HL-60/S4 (cell line): ENCODE data around the gene ADAMTS18.
"Not testable (repeated sequence)": the region's sequence is repeated elsewhere in the genome, so short reads cannot be mapped to it uniquely, and the experiment has no call there.

Experiments
- in situ Hi-C: fragments of 300-500 bp; cut with MboI; formaldehyde crosslinking; loops from 2 replicates; pipeline ENCODE4 v1.14.3; 2022; ENCODE audit warnings: low sequenced_read_pairs

ADAMTS18 gene

DNA sequence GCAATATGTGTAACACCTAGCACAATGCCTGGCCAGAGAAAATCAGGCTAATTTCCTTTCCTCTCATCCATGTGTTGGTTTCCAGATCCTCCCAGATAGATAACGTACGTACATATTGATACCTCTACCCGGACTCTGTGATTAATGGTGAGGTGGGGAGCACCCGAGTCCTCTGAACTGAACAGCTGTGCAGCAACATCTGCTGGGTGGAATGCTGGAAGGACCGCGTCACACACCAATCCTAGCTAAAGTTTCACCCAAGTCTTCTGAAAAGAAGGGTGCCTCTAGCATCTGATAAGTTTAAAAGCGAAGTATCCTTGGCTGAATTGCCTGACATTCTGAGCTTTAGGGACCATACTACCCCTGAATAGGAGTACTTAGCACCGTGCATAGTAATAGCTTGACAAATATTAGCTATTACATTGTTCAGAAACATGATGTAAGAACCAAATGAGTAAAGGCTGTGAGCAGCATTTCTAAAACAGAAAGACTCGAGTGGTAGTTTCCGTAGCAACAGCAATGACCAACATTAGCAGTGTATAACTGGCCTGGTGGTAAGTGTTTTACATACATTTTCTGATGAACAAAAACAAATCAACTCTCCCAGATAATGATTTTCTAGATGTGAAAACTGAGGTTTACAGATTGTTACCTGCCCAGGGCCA is 144.3 kb downstream of the ADAMTS18 start:
- in situ Hi-C loops: no loop called here

DNA sequence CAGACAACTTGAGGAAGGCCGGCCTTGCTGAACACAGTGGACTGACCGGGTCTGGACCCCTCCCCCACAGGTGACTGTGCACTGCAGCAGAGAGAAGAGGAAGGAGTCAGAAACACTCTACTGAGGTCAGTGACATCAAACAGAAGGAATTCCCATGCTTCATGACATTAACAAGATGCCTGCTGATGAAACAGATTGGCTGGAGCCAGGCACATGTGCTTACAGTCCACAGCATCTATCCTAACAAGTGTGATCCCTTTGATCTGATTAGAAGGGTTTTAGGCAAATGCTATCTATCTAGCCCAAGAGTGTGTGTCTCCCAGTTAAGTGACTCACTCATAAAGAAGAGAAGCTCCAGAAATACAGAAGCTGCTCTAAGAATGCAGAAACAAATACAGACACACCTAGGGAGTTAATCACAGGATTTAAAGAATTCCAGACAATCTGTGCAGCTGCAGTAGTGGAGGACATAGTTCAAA is 145.5 kb downstream of the ADAMTS18 start:
- in situ Hi-C loops: no loop called here

DNA sequence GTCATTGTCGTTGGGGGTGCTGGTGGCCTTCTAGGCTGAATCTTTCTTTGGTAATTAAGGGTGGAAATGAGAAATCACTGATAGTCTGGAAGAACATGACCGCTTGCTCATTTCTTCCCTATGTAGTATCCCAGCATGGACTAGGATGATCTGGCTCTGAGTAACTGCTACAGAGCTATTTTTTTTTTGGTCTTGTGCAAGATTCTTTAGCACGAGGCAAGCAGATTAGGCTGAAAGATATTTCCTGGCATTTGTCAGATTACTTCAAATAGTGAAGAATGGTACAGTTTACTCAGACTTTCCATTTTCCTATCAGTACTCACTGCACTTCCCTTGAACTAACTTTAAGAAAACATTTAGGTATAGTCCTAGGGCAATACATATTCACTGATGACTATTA is 146.6 kb downstream of the ADAMTS18 start:
- in situ Hi-C loops: no loop called here

DNA sequence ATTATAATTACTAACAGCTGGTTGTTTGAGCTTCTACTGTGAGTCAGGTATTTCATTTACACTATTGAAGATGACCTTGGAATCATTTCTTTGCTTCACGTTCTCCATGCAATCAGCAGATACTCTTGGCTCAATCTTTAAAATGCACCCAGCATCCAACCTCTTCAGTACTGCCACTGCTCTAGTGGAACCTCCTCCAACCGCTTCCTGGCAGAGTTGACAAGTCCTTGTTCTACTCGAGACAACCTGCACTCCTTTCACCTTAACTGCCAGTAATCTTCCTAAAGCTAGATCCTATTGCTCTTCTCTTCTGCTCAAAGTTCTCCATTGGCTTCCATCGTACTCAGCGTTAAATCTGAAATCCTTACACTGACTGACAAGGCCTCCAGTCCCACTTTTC is 149.2 kb downstream of the ADAMTS18 start:
- in situ Hi-C loops: no loop called here

DNA sequence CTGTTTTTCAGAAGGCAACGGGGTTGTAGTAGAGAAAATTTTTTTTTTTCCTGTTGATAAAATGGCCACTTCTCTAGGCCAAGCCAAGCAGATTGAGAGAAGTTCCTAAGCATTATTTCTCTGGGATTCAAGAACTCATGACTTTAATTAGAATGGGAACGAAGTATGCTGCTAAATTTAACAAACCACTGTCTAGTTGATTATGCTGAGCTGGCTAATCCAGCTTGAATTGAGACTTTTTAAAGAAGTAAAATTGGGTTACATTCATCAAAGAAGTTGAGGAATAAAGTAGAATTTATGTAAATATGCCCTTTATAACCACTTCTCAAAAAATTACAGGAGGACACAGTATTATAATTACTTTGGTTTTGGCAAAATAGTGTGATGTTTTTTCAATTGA is 152.5 kb downstream of the ADAMTS18 start:
- in situ Hi-C loops: no loop called here

DNA sequence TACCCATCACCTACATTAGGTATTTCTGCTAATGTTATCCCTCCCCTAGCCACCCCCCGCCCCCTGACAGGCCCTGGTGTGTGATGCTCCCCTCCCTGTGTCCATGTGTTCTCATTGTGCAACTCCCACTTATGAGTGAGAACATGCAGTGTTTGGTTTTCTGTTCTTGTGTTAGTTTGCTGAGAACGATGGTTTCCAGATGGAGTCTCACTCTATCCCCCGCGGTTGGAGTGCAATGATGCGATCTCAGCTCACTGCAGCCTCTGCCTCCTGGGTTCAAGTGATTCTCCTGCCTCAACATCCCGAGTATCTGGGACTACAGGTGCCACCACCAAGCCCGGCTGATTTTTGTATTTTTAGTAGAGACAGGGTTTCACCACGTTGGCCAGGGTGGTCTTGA is 155.5 kb downstream of the ADAMTS18 start:
- in situ Hi-C loops: not testable (repeated sequence)

DNA sequence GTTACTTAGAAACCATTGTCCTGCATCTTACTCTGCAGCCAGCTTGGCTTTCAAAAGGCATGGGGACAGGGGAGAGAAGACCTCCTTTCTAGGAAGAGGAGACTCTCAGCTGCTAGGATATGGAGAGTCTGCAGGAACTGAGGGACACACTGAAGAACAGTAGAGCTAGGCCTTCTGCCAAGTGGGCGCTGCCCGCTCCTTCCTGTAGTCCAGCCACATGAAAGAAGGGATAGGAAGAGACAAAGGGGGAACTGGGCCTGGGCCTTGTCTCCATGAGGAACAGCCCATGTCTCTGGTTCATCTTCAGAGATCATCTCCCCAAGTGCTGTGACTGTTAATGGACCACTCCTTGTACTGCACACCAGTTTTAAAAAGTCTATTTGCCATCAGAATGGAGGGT is 157.3 kb downstream of the ADAMTS18 start:
- in situ Hi-C loops: no loop called here

DNA sequence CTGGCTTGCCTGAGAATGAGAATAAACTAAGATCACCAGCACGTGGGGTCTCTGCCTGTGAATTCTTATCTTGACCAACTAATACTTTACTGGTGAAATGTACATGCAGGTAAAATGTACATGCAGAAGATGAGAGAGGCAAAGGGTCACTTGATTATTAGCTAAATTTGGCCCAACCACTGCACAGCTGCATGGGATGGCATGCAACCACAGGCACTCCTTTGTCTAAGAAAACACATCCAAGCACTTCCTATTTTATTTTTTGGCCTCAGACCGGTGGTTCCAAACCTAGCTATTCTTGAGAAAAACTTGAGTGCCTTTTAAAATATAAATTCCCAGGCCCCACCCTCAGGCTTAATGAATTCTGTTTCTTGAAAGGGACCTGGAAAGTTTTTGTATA is 157.7 kb downstream of the ADAMTS18 start:
- in situ Hi-C loops: no loop called here

DNA sequence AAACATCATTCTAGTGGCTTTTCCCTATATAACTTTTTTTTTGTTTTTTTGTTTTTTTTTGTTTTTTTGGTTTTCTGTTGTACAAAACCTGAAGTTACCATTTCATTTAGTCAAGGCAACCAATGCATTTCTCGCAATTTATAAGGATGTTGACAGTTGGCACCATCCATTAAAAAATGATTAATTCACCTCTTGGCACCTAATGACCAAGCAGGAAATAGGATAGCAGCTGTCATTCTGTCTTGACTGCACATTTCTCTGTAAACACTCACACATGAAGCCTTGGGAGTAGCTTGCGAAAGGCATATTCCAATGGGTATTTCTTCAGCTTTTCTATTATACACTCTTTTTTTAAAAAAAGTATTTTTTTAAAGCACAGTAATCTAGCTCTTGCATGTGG is 158.2 kb downstream of the ADAMTS18 start:
- in situ Hi-C loops: no loop called here

DNA sequence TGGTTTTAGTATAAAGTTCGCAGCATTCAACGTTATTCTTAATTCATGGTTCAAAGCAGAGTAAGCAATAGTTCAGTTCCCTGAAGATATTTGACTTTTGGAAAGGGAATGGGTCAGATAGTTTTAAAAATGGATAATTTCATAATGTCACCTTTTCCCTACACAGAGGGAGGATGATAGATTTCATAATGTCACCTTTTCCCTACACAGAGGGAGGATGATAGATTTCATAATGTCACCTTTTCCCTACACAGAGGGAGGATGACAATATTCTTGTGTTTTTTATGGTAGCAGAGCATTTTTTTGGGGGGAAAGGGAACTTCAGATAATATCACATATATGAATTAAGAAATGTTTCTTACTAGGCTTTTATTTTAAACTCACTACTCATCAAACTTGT is 159.5 kb downstream of the ADAMTS18 start:
- in situ Hi-C loops: not testable (repeated sequence)

DNA sequence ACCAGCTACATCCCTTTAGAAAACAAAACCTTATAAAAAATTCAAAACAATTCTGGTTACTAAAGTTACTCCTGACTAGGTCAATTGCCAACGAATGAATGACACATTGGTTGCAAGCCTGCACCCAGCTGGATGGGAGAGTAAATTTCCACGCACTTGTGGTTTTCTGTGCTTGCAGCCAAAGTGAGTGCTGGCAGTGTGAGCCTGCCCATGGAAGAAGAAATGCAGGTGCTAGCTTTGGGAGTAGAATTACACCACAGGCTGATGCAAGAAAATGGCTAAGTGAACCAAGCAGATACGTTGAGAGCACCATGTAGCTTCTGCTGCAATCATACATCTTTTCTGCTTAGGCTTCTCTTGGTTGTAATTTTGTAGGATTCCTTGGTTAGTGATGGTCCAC is 161.0 kb downstream of the ADAMTS18 start:
- in situ Hi-C loops: no loop called here

DNA sequence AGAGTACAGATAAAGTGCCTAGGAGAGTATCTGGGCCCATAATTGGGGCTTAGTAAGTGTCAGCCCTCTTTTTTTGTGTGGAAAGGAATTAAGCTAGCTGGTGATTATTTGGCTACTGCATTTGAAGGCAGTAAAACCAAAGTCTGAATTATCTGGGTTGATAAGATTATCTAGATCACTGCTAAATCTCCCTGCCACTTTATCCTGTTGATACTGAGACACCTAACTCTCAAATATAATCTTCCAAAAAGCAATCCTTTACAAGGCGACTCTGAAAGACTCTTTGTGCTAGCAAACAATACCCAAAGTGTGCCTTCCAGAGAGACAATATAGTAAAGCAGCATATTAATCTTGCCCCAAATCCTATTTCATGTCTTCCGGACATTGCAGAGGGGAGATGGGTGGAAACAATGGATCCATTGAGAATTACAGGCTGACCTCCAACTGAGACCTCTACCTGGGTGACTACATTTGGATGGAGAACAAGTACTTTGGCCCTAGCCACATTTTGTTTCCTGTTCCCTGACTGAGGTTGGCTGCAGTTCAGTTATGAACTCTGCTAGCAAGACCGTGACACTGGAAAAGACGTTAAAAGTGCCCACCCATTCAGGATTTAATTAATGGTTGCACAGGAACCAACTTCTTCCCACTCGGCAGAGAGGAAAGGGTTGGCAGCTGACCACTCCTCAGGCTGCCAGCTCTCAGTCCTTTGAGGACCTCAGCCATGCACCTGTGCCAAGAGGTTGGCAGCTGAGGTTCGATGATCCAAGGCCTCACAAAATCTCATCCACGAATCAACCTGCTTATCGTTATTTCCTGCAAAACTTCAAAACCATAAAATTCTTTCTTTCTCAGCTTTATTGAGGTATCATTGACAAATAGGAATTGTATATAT is 163.1 kb downstream of the ADAMTS18 start:
- in situ Hi-C loops: no loop called here

DNA sequence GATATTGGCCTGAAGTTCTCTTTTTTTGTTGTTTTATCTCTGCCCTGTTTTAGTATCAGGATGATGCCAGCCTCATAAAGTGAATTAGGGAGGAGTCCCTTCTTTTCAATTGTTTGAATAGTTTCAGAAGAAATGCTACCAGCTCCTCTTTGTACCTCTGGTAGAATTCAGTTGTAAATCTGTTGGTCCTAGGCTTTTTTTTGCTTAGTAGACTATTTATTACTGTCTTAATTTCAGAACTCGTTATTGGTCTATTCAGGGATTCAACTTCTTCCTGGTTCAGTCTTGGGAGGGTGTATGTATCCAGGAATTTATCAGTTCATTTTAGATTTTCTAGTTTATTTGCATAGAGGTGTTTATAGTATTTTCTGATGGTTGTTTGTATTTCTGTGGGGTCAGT is 168.6 kb downstream of the ADAMTS18 start:
- in situ Hi-C loops: not testable (repeated sequence)

DNA sequence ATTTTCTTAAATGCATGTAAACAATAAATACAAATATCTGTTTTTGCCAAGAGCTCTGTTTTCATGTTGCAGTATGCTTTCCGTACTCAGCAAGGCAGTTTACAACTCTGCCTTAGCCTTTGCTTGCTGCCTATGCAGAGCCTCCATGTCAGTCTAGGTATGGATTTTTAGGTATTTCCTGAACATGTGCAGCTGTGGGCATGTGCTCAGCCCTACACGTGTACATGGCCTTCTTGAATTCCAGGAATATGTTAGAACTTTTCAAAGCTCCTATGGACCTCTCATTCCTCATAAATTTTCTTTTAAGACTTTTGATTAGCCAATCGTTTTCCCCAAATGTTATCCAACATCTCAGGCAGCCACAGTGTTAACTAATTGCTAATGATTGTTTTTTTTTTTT is 171.9 kb downstream of the ADAMTS18 start:
- in situ Hi-C loops: no loop called here

DNA sequence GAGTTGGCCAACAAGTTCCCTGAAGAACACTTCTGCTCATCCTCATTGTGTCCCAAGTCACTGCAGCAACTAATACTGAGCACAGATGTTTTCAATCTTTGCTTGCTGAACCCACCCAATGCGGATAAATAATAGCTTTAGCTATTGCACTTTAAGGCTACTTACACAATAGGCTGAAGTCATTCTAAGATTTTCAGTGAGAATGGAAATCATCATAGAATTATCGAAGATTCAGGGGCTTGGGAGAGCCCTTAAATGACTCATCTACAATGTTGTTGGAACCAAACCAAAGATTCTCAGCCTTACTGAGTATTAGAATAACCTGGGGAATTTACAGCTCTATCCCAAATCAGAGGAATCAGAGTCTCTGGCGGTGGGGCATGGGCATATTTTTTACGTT is 184.4 kb downstream of the ADAMTS18 start:
- in situ Hi-C loops: no loop called here

DNA sequence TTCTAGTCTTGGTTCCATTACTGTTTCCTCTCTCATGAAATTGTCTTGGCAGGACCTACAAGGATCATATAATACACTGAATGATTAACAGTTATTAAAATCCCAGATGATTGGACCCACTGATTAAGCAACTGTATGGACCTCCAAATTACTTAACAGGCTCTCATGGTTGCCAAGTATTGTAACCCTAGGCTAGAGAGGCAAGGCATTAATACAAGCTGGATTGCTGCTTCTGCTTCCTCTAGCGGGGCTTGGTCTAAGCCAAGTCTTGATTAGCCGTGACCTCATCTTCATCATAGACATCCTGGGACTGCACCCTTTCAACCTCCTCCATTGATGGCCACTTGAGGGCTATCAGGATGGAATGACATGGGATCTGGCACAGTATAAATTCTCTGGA is 188.7 kb downstream of the ADAMTS18 start:
- in situ Hi-C loops: loop anchor here (25.0 kb wide), 1 partner anchor 716 kb away; no protein-coding TSS in a partner anchor

DNA sequence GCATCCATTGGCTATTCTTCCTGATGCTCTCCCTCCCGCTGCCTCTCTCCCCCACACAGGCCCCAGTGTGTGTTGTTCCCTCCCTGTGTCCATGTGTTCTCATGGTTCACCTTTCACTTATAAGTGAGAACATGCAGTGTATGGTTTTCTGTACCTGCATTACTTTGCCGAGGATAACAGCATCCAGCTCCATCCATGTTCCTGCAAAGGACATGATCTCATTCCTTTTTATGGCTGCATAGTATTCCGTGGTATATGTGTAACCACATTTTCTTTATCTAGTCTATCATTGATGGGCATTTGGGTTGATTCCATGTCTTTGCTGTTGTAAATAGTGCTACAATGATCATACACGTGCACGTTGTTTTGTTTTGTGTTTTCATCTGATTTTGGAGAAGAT is 192.4 kb downstream of the ADAMTS18 start:
- in situ Hi-C loops: loop anchor here (25.0 kb wide), 1 partner anchor 720 kb away; no protein-coding TSS in a partner anchor

DNA sequence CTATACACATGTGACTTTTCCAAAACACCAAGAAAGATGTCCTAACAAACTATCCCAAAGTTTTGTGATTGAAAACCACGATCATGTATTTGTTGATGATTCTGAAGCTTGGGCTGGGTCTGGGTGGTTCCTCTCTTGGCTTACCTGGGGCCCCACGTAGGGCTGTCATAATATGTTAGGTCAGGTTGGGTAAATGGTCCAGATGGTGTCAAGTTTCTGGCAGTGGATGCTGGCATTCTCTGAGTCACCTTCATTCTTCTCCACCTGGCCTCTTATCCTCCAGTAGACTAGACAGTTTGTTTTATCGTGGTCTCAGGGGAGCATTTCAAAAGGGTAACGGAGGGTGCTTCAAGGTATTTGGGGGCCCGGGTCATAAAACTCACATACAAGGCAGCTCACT is 196.2 kb downstream of the ADAMTS18 start:
- in situ Hi-C loops: loop anchor here (10.0 to 25.0 kb wide), 2 partner anchors 346 to 724 kb away; no protein-coding TSS in a partner anchor

DNA sequence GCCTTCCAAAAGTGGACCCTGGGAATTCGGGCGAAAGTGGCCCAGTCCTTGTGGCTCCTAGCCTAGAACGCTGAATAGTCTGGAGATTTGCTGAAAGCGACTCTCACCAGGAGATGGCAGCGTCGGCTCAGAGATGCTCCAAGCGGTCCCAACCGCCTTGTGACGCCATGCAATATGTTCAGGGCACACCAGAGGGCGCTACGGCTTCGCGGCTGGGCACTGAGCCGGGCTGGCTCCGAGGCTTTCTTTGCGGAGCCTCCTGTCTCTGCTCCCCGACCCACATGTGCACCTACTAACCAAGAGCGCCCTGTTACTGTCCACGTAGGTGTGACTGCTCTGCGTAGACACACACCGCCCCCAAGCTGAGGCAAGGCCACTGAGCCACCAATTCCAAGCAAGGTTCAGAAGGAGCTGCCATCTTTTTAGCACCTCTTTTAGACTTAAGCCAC is 198.7 kb downstream of the ADAMTS18 start:
- in situ Hi-C loops: loop anchor here (10.0 to 25.0 kb wide), 2 partner anchors 349 to 726 kb away; no protein-coding TSS in a partner anchor

DNA sequence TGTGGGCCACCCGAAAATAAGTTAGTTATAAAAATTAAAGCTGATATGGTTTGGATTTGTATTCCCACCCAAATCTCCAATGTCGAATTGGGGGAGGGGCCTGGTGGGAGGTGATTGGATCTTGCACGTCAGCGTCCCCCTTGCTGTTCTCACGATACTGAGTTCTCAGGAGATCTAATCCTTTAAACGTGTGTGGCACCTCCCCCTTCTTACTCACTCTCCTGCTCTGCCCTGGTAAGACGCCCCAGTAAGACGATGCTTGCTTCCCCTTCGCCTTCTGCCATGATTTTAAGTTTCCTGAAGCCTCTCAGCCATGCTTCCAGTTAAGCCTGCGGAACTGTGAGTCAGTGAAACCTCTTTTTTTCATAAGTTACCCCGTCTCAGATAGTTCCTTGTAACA is 200.2 kb downstream of the ADAMTS18 start:
- in situ Hi-C loops: loop anchor here (10.0 to 25.0 kb wide), 2 partner anchors 350 to 728 kb away; no protein-coding TSS in a partner anchor

DNA sequence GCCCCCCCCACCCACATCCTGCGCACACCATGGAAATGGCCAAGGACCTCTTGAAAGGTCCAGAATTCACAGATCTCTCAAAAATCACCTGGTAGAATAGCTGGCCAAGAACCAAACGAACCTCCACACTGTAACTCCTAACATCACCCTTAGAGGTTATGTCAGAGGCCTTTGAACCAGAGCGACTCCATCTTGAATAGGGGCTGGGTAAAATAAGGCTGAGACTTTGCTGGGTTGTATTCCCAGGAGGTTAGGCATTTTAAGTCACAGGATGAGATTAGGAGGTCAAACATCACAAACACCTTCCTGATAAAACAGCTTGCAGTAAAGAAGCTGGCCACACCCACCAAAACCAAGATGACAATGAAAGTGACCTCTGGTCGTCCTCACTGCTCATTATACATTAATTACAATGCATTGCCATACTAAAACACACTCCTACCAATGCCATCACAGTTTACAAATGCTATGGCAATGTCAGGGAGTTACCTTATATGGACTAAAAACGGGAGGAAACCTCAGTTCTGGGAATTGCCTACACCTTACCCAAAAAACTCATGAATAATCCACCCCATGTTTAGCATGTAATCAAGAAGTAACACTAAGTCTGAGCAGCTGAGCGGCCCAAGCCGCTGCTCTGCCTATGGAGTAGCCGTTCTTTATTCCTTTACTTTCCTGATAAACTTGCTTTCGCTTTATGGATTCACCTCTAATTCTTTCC is 200.9 kb downstream of the ADAMTS18 start:
- in situ Hi-C loops: loop anchor here (10.0 to 25.0 kb wide), 2 partner anchors 351 to 728 kb away; no protein-coding TSS in a partner anchor
